ENCODE measurements around the gene ENPP6.

ENPP6 gene

GRCh38 chr4:184110452-184111224 is 107.0 kb downstream of the ENPP6 start:
- no peak for DNase-seq (ENCODE audit: low read depth in 1 of 2, low spot score in 1 of 2)

- no peak for DNase-seq (ENCODE audit: low read depth in 1 of 2, low spot score in 1 of 2)
Measured at GRCh38 chr4:184108006-184108501, 109.6 kb downstream of the ENPP6 start.

- no peak for DNase-seq (ENCODE audit: low read depth in 1 of 2, low spot score in 1 of 2)
Measured at GRCh38 chr4:184104419-184105101, 113.1 kb downstream of the ENPP6 start.

- DNase-seq (ENCODE audit: low read depth in 1 of 2, low spot score in 1 of 2) = no peak
Measured at GRCh38 chr4:184103527-184104264, 114.0 kb downstream of the ENPP6 start.

GRCh38 chr4:184102927-184103326 is 114.7 kb downstream of the ENPP6 start:
- DNase-seq (ENCODE audit: low read depth in 1 of 2, low spot score in 1 of 2) = no peak

- DNase-seq (ENCODE audit: low read depth in 1 of 2, low spot score in 1 of 2) = no peak
Measured at GRCh38 chr4:184102488-184102887, 115.2 kb downstream of the ENPP6 start.

- no peak for DNase-seq (ENCODE audit: low read depth in 1 of 2, low spot score in 1 of 2)
Measured at GRCh38 chr4:184101711-184102110, 116.0 kb downstream of the ENPP6 start.

GRCh38 chr4:184100297-184100885 is 117.3 kb downstream of the ENPP6 start:
- DNase-seq (ENCODE audit: low read depth in 1 of 2, low spot score in 1 of 2) = peak in 1 of 2 donors; percentile 4

GRCh38 chr4:184099535-184099966 is 118.1 kb downstream of the ENPP6 start:
- DNase-seq (ENCODE audit: low read depth in 1 of 2, low spot score in 1 of 2) = no peak

GRCh38 chr4:184099000-184099399 is 118.7 kb downstream of the ENPP6 start:
- no peak for DNase-seq (ENCODE audit: low read depth in 1 of 2, low spot score in 1 of 2)

GRCh38 chr4:184097815-184098214 is 119.9 kb downstream of the ENPP6 start:
- no peak for DNase-seq (ENCODE audit: low read depth in 1 of 2, low spot score in 1 of 2)

GRCh38 chr4:184097241-184097605 is 120.5 kb downstream of the ENPP6 start:
- no peak for DNase-seq (ENCODE audit: low read depth in 1 of 2, low spot score in 1 of 2)

GRCh38 chr4:184096561-184097240 is 121.0 kb downstream of the ENPP6 start:
- DNase-seq (ENCODE audit: low read depth in 1 of 2, low spot score in 1 of 2) = no peak

- DNase-seq (ENCODE audit: low read depth in 1 of 2, low spot score in 1 of 2) = no peak
Measured at GRCh38 chr4:184094532-184095159, 123.0 kb downstream of the ENPP6 start.

GRCh38 chr4:184091986-184092385 is 125.7 kb downstream of the ENPP6 start:
- no peak for DNase-seq (ENCODE audit: low read depth in 1 of 2, low spot score in 1 of 2)

- no peak for DNase-seq (ENCODE audit: low read depth in 1 of 2, low spot score in 1 of 2)
Measured at GRCh38 chr4:184090571-184090970, 127.1 kb downstream of the ENPP6 start.

GRCh38 chr4:184080674-184081073 is 137.0 kb downstream of the ENPP6 start:
- no peak for DNase-seq (ENCODE audit: low read depth in 1 of 2, low spot score in 1 of 2)

GRCh38 chr4:184074677-184075388 is 142.8 kb downstream of the ENPP6 start:
- no peak for DNase-seq (ENCODE audit: low read depth in 1 of 2, low spot score in 1 of 2)

GRCh38 chr4:184067931-184068554 is 149.6 kb downstream of the ENPP6 start:
- DNase-seq (ENCODE audit: low read depth in 1 of 2, low spot score in 1 of 2) = no peak
